Caco-2 (cell line): ENCODE data around the gene MCOLN2. TPM values are rescaled to one million over a fixed set of nuclear protein-coding genes. Genes with fewer than 3 reads are reported as not detected.

Experiments used
- BruUV-seq: library from RNA; stranded (reverse); fragments of 400-500 nt; replicated peaks from 2 replicates; lab custom pipeline; 2021; lab: Mats Ljungman, UMichigan
- CTCF ChIA-PET: fragments of 300-600 bp; sonication (Branson Sonifier 250); formaldehyde crosslinking; loops from one replicate; lab custom pipeline; 2022; ENCODE audit warnings: antibody characterized with exemption; lab: Charles Lee
- POLR2A ChIA-PET: fragments of 300-600 bp; sonication (Branson Sonifier 250); formaldehyde crosslinking; loops from one replicate; lab custom pipeline; 2022; ENCODE audit warnings: antibody characterized with exemption; lab: Charles Lee
- DNase-seq, 2 experiments: peaks; one replicate each; pipeline versions ENCODE4 v3.0.0 to v3.0.0-alpha.2; 2020 to 2022
- H3K27me3 ChIP-seq: replicated peaks from 2 replicates; pipeline ENCODE4 v1.6.0; 2011; ENCODE audit warnings: low read length; ENCODE audit not compliant: control insufficient read depth, insufficient read depth
- H3K36me3 ChIP-seq: 2 replicates; pipeline ENCODE4 v1.5.1; 2011; ENCODE audit warnings: low read length; ENCODE audit not compliant: control insufficient read depth, insufficient read depth
- H3K4me1 ChIP-seq: fragments of 250-450 bp; sonication (Bioruptor Pico); 2 replicates; pipeline ENCODE4 v1.5.1; 2020; ENCODE audit warnings: mild to moderate bottlenecking
- H3K4me3 ChIP-seq: 2 replicates; pipeline ENCODE4 v1.5.1; 2011; ENCODE audit warnings: low read depth, mild to moderate bottlenecking, control low read depth, low read length
- H3K9me3 ChIP-seq: fragments of 250-450 bp; sonication (Bioruptor Pico); 2 replicates; pipeline ENCODE4 v1.5.1; 2020; ENCODE audit warnings: mild to moderate bottlenecking, moderate library complexity
- H3K27ac Mint-ChIP-seq: one replicate; pipeline ENCODE4 v1.8.0; 2022; ENCODE audit warnings: mixed read lengths; ENCODE audit not compliant: unreplicated experiment
- H3K27me3 Mint-ChIP-seq: one replicate; pipeline ENCODE4 v1.8.0; 2022; ENCODE audit warnings: mixed read lengths; ENCODE audit not compliant: insufficient read depth, unreplicated experiment
- H3K36me3 Mint-ChIP-seq: one replicate; pipeline ENCODE4 v1.8.0; 2022; ENCODE audit warnings: mild to moderate bottlenecking, mixed read lengths; ENCODE audit not compliant: insufficient read depth, unreplicated experiment
- H3K4me1 Mint-ChIP-seq: one replicate; pipeline ENCODE4 v1.8.0; 2022; ENCODE audit warnings: low read depth, mixed read lengths; ENCODE audit not compliant: unreplicated experiment
- H3K4me3 Mint-ChIP-seq: one replicate; pipeline ENCODE4 v1.8.0; 2022; ENCODE audit warnings: mild to moderate bottlenecking, moderate library complexity, mixed read lengths; ENCODE audit not compliant: unreplicated experiment
- H3K9me3 Mint-ChIP-seq: one replicate; pipeline ENCODE4 v1.8.0; 2022; ENCODE audit warnings: mixed read lengths; ENCODE audit not compliant: unreplicated experiment
- intact Hi-C: fragments of 100-400 bp; cut with micrococcal nuclease; formaldehyde crosslinking; loops from one replicate; pipeline ENCODE4 v1.10.0; 2022; ENCODE audit not compliant: unreplicated experiment
- total RNA-seq: library from RNA; stranded (reverse); gene quantifications from 2 replicates; pipeline ENCODE4 v1.2.3, GENCODE V29; 2022
- TF ChIP-seq, protein P1 (sequence below), 2 experiments: fragments of 200-600 bp in 1 of 2; IDR thresholded peaks; 1 replicate in 1 of 2; 2 replicates in 1 of 2; pipeline versions ENCODE4 v1.5.1 to v1.8.0; 2011 to 2022; ENCODE audit warnings: antibody characterized with exemption in 1 of 2, control low read depth in 1 of 2, inconsistent platforms in 1 of 2, low read depth in 1 of 2, low read length in 1 of 2, mild to moderate bottlenecking in 1 of 2, moderate library complexity in 1 of 2; ENCODE audit not compliant: insufficient read depth in 1 of 2, severe bottlenecking in 1 of 2, unreplicated experiment in 1 of 2

The MCOLN2 gene
- total RNA-seq, 1 experiment from 2014 or later = not detected

DNA sequence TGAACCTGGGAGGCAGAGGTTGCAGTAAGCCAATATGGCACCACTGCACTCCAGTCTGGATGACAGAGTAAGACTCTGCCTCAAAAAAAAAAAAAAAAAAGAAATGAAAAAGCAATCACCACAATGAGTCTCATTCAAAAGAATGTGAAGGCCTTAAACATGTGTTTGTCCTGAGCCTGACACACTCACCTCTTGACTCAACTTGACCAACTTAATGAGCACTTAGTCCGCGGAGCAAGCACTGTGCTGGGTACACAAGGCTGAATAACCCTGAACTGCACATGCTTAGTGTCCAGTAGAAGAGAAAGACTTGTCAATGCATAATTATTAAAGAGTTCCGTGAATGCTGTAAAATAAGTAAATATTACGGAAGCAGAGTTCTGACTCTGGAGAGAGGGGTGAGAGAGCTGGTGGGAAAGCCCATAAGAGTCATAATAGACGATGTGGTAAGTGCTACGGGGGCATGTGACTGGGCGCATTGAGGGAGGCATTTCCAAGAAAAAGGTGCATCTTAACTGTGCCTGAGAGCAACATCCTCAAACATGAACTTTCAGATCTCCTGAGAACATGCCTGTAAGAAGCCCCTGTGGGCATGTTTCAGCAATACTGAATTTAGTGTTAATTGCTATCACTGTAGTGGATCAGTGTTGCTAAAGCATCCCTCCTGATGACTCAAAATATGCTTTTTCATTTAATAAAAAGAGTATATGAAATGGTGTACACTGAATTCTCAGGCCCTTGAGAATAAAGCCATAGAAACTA lies 27.2 kb downstream of the MCOLN2 start:
- intact Hi-C loops = no loop called here
- no peaks in the 10 kb centered on the region for H3K27me3 Mint-ChIP-seq
- CTCF ChIA-PET = no interaction called here

DNA sequence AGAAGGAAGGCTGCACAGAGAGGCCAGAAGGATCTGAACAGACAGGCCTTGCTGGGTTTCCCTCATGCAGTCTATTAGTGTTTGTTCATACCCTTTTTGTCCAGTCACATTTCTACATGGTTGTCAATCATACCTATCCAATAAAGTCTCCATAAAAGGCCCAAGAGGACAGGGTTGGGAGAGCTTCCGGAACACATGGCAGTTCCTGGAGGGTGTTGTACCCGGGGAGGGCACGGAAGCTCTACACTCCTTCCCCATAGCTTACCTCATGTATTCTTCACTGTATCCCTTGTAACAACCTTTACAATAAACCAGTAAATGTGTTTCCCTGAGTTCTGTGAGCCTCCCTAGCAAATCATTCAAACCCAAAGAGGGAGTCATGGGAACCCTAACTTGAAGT lies 28.0 kb downstream of the MCOLN2 start:
- H3K36me3 Mint-ChIP-seq = no peaks in the 10 kb centered on the region
- no peaks in the 10 kb centered on the region for H3K9me3 ChIP-seq
- intact Hi-C loops = no loop called here

More for the DNA sequence above, 27.2 kb downstream of the MCOLN2 start:
- Mint-ChIP-seq H3K27ac (no peak overlapping the region), H3K36me3 (no peaks in the 10 kb centered on the region), H3K4me1 (no peaks in the 10 kb centered on the region), H3K4me3 (no peak overlapping the region), H3K9me3 (no peaks in the 10 kb centered on the region)
- TF ChIP-seq, protein P1, sequence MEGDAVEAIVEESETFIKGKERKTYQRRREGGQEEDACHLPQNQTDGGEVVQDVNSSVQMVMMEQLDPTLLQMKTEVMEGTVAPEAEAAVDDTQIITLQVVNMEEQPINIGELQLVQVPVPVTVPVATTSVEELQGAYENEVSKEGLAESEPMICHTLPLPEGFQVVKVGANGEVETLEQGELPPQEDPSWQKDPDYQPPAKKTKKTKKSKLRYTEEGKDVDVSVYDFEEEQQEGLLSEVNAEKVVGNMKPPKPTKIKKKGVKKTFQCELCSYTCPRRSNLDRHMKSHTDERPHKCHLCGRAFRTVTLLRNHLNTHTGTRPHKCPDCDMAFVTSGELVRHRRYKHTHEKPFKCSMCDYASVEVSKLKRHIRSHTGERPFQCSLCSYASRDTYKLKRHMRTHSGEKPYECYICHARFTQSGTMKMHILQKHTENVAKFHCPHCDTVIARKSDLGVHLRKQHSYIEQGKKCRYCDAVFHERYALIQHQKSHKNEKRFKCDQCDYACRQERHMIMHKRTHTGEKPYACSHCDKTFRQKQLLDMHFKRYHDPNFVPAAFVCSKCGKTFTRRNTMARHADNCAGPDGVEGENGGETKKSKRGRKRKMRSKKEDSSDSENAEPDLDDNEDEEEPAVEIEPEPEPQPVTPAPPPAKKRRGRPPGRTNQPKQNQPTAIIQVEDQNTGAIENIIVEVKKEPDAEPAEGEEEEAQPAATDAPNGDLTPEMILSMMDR (IDR thresholded peaks at IDR 0.05; ENCODE audit: insufficient read depth in 1 of 2, low read depth in 1 of 2, low read length in 1 of 2, severe bottlenecking in 1 of 2, unreplicated experiment in 1 of 2) = no peak
- Histone ChIP-seq H3K36me3 (no peaks in the 10 kb centered on the region), H3K4me3 (no peak overlapping the region), H3K27me3 (no peaks in the 10 kb centered on the region), H3K9me3 (no peaks in the 10 kb centered on the region), H3K4me1 (no peaks in the 10 kb centered on the region)
- no TSS peak for BruUV-seq
- DNase-seq = no peak
- POLR2A ChIA-PET = no interaction called here

DNA sequence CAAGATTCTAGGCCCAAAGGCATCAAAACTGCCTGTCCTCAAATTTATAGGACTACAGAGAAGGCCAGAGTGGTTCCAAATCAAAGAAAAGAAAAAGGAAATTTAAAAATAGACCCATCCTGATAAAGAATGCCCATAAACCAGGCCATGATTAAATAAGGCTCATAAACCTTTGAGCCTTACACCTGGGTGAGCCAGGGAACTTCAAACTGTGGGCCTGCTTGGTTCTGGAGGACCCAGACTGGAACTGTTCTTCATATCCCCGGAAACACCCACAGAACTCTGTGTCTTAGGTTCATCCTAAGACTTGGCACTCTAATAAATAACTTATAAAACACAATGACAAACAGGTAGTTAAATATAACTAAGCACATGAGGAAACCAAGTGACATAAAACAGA lies 28.8 kb downstream of the MCOLN2 start:
- H3K9me3 Mint-ChIP-seq = no peaks in the 10 kb centered on the region
- Histone ChIP-seq H3K9me3 (no peaks in the 10 kb centered on the region), H3K36me3 (no peaks in the 10 kb centered on the region), H3K4me3 (no peak overlapping the region), H3K27me3 (no peaks in the 10 kb centered on the region), H3K4me1 (no peaks in the 10 kb centered on the region)
- POLR2A ChIA-PET = no interaction called here
- no peak overlapping the region for H3K4me3 Mint-ChIP-seq
- H3K27me3 Mint-ChIP-seq = no peaks in the 10 kb centered on the region
- peaks cover 3% of the 10 kb centered on the region for H3K36me3 Mint-ChIP-seq
- no peak for DNase-seq
- H3K27ac Mint-ChIP-seq = no peak overlapping the region
- intact Hi-C loops = no loop called here
- TF ChIP-seq, protein P1 (IDR thresholded peaks at IDR 0.05; ENCODE audit: insufficient read depth in 1 of 2, low read depth in 1 of 2, low read length in 1 of 2, severe bottlenecking in 1 of 2, unreplicated experiment in 1 of 2) = no peak
- BruUV-seq = no TSS peak
- H3K4me1 Mint-ChIP-seq = no peaks in the 10 kb centered on the region
- CTCF ChIA-PET = no interaction called here

More for the DNA sequence above, 28.0 kb downstream of the MCOLN2 start:
- ChIA-PET CTCF (no interaction called here), POLR2A (no interaction called here)
- Mint-ChIP-seq H3K4me3 (no peak overlapping the region), H3K9me3 (no peaks in the 10 kb centered on the region), H3K27ac (no peak overlapping the region), H3K4me1 (no peaks in the 10 kb centered on the region), H3K27me3 (no peaks in the 10 kb centered on the region)
- TF ChIP-seq, protein P1 (IDR thresholded peaks at IDR 0.05; ENCODE audit: insufficient read depth in 1 of 2, low read depth in 1 of 2, low read length in 1 of 2, severe bottlenecking in 1 of 2, unreplicated experiment in 1 of 2) = no peak
- no peaks in the 10 kb centered on the region for H3K27me3 ChIP-seq
- H3K36me3 ChIP-seq = no peaks in the 10 kb centered on the region
- no peaks in the 10 kb centered on the region for H3K4me1 ChIP-seq
- no TSS peak for BruUV-seq
- H3K4me3 ChIP-seq = no peak overlapping the region
- DNase-seq = no peak
